UCSD-AML1 (cell line): ENCODE measurements around the gene RSPH9.

ENCODE experiments used
- DNase-seq: peaks from one replicate; lab custom pipeline; 2025; ENCODE audit not compliant: unreplicated experiment; lab: John Stamatoyannopoulos, UW

RSPH9 gene

GRCh38 chr6:43707767-43708166, 62.9 kb downstream of the RSPH9 start:
- DNase-seq: no peak

DNA sequence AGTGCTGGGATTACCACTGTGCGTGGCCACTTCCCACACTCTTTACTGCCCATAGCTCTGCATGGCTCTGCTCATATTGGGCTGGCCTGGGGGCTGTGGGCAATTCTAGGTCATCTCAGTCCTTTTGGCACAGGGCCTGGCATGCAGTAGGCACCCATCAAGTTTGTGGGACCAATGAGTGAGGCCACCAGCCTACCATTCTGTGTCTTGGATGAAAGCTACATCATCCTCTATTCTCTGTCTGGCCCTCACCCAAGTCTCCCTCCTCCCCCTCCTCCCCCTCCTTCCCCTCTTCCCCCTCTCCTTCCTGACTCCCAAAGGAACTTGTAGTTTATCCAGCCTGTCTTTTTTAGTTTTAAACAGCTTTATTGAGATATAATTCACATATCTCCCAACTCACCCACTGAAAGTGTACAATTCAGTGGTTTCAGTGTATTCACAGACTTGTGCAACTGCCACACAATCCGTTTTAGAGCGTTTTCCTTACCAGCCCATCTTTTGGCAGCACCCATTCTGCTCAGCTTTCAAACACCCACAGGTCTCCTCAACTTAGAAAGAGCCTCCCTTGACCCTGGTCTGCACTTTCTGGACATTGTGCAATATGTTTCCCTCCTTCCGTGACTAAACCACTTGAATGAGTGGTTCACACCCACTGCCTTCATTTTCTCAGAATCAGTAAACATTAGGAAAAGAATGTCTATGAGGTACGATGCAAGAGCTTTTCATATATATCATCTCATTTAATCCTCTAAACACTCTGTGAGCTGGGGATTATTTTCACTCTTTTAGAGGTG, 64.2 kb downstream of the RSPH9 start:
- no peak for DNase-seq

DNA sequence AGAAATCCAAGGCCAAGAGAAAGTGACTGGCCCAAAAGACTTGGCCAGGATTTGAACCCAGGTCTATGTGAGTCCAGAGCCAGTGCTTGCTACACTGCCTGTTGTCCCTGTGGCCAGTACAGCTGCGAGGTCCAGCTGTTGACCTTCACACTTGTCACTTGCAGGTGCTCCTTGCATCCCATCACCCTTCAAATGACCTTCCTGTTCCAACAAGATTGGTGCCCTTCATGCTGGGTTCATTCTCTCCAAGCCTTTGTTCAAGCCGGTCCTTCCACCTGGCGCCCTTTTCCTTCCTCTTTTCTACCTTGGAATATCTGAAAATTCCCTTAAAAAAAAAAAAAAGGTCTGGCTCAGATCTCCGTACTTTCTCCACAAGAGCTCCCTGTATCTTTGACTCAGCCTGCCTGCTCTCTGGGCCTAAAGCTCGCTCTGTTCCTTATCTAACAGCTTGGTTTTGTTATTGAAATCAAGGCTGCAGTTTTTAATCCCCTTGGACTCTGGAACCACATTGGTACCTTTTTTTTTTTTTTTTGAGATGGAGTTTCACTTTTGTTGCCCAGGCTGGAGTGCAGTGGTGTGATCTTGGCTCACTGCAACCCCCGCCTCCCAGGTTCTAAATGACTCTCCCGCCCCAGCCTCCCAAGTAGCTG, 64.9 kb downstream of the RSPH9 start:
- DNase-seq: no peak

DNA sequence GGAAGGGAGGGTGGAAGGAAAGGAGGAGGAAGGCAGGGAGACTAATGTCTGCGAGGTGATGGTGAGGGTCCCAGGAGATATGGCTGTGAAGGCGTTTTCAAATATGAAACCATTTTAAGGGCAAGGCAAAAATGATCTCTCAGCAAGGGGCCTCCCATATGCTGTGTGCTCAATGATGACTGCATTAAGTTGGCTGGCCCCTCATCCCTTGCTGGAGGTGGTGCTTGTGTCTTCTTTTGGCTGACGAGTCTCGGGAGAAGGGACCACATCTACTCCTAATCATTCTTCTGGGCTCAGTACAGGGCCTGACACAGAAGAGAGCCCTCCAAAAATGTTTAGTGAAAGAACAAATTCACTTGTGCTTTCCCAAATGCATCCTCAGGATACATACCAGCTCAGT, 65.7 kb downstream of the RSPH9 start:
- DNase-seq: no peak

GRCh38 chr6:43712579-43712978, 67.7 kb downstream of the RSPH9 start:
- DNase-seq: no peak

GRCh38 chr6:43713643-43714310, 68.9 kb downstream of the RSPH9 start:
- no peak for DNase-seq

DNA sequence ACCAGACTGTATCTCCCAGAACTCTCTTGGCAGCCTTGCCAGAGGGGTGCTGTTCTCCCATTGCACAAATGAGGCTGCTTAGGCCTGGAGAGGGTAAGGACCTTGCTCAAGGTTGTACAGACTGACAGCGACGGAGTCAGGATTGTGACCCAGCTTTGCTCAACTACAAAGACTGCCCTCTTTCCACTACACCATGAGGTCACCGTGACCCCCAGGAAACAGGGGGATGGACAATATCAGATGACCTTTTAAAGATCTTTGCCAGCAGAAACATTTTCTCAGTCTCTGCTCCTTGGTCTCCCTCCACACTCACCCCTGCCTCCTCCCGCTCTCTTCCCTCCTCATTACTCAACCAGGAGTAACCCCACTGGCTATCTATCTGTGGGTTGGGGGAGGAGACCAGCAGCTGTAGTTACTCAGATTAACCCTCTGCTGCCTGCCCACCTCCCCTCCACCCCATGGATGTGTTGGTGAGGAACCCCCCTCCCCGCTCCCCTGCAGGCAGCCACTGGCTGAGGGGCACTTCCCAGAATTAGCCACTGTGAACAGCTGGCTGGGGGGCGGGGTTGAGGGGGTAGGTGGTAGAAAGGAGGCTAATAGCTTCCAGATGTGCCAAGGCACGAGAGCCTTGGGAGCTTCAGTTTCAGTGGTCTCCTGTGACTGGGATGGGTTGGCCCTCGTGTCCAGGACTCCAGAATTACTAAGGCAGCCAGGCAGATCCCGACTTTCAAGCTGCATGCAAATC, 69.6 kb downstream of the RSPH9 start:
- no peak for DNase-seq

DNA sequence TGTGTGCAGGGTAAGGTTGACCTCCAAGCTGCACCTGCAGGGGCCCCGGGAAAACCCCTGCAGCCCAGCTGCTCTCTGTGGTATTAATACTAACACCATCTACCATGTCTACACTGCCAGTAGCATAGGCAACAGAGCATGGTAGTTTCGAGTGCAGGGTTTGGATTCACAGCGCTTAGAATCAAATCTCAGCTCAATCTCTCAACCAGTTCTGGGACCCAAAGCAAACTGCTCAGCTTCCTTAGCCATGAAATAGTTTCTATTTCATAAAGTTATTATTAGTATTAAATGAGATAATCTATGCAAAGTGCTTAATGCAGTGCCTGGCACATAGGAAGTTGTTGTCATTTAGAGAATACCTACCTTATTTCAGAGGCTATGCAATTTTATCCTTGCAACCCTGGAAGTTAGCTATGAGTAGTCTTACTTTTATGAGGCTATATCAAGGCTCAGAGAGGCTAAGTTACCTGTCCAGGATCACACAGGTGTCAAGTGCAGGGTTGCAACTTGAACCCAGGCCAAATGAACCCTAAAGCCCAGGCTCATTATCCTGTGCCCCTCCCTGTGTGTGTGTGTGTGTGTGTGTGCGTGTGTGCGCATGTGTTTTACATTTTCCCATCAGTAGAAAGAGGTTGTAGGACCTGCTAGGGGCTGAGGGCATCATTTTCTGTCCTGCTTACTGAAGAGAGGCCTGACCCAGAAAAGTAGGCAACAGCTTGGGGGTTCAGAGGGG, 70.4 kb downstream of the RSPH9 start:
- no peak for DNase-seq

- DNase-seq: no peak
Measured at GRCh38 chr6:43716099-43716498, 71.3 kb downstream of the RSPH9 start.

DNA sequence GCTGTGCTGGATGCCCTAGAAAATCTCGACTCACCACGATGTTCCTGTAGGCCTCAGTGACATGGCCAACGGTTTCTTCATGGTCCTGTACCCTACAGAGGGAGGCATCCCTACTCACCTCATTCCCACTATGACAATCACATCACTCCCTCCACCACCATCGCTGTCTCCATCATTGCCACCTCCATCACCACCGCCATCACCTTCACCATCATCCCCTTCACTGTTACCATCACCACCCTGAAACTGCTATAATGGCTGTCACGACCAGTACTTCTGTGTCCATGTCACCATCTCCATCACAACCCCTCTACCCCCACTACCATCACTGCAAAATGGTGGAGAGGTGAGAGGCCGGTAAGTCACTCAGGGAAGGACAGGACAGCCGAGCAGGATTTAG, 72.6 kb downstream of the RSPH9 start:
- no peak for DNase-seq

GRCh38 chr6:43717822-43718221, 73.0 kb downstream of the RSPH9 start:
- DNase-seq: no peak

DNA sequence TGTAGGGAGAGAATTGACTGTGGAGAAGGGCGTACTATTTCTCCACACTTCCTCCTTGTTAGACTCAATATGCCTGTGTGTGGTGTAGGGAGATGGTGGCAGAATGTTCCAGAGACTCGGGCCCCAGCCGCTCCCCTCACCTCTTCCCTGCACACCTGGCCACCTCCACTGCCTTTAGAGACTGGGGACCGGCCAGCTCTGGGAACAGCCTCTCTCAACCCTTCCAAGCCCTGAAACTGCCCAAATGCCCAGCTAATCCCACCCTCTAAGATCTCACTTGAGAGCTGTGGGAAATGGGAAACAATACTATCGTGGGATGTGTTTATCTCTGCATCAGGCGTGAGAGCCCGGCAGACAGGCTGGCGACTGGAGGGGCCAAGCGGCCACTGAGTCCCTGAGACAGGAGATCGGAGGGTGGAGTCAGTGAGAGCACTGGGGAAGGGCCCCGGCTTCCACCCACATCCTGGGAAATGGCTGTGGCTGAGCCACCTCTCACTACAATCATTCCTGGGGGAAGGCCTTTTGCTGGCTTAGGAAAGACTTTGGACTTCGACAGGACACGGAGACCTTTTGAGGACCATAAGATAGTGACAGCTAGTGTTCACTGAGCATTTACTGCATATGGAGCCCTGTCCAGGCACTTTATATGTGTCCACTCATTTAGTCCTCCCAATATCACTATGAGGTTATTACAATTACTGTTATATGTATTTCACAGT, 73.7 kb downstream of the RSPH9 start:
- DNase-seq: no peak

DNA sequence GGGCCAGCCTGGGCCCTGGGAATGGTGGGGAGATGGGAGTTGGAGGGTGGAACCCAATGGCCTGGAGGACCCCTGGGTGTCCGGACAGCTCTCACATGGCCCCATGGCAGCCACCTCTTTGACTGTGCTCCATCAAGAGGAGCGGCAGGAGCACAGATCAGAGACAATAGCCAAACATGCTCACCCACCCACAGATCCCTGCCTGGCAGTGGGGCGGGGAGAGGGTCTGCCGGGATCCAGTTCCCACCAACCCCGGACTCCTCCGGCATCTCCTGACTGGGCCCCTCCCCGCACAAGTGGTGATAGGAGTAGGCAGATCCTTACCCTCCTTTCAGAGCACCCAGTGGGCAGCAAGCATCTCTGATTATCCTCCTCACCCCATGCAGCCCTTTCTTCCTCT, 74.7 kb downstream of the RSPH9 start:
- no peak for DNase-seq

DNA sequence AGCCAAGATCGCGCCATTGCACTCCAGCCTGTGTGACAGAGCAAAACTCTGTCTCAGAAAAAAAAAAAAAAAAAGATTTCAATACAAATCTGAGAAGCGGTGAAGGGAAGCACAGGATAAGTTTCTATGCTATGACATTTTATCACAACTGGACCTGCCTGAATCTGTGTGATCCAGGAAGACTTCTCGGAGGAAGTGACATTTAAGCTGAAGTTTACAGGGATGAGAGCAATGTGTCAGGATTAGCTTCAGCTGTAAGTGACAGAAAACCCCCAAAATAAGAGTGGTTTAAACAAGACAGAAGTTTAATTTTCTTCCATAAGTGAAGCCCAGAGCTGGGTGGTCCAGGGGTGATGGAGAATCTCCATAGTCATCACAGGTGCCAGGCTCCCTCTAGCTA, 76.2 kb downstream of the RSPH9 start:
- no peak for DNase-seq
